HepG2 (cell line): ENCODE results near the gene ATP2B3. TPM values are rescaled to one million over a fixed set of nuclear protein-coding genes. Genes with fewer than 3 reads are reported as not detected.
A peak's percentile ranks its signal among the peaks of the same experiment; 100 is the strongest.

ENCODE experiments used
- GMEB1 ChIP-seq: sonication (generic); formaldehyde crosslinking; IDR thresholded peaks from 2 replicates; pipeline ENCODE4 v1.5.1; 2020; ENCODE audit warnings: missing genetic modification reagents, mild to moderate bottlenecking, borderline replicate concordance
- HMGA1 ChIP-seq: sonication (generic); formaldehyde crosslinking; conservative IDR thresholded peaks from 2 replicates; pipeline ENCODE4 v1.4.0; 2020; ENCODE audit warnings: missing genetic modification reagents
- LCORL ChIP-seq, 2 experiments: fragments of 450-650 bp in 1 of 2; sonication (generic) in 1 of 2; formaldehyde crosslinking in 1 of 2; IDR thresholded peaks; 2 replicates each; pipeline versions ENCODE4 v1.5.0 to v1.6.1; 2017 to 2020; ENCODE audit warnings: antibody characterized with exemption in 1 of 2, missing genetic modification reagents in 1 of 2
- MTF2 ChIP-seq: sonication (generic); formaldehyde crosslinking; IDR thresholded peaks from 2 replicates; pipeline ENCODE4 v1.5.0; 2020; ENCODE audit warnings: missing genetic modification reagents, borderline replicate concordance
- PHB2 ChIP-seq: fragments of 450-650 bp; IDR thresholded peaks from 2 replicates; pipeline ENCODE4 v1.6.1; 2018; ENCODE audit not compliant: partially characterized antibody
- RAD51 ChIP-seq: fragments of 450-650 bp; IDR thresholded peaks from 2 replicates; pipeline ENCODE4 v1.6.1; 2016; ENCODE audit warnings: borderline replicate concordance
- RBAK ChIP-seq: sonication (generic); formaldehyde crosslinking; IDR thresholded peaks from 2 replicates; pipeline ENCODE4 v1.5.1; 2020; ENCODE audit warnings: mild to moderate bottlenecking, missing genetic modification reagents
- RFX1 ChIP-seq: fragments of 450-650 bp; IDR thresholded peaks from 2 replicates; pipeline ENCODE4 v1.6.1; 2017
- RNF2 ChIP-seq: fragments of 450-650 bp; conservative IDR thresholded peaks from 2 replicates; pipeline ENCODE4 v1.6.1; 2016; ENCODE audit warnings: low read depth
- SCMH1 ChIP-seq: sonication (generic); formaldehyde crosslinking; IDR thresholded peaks from 2 replicates; pipeline ENCODE4 v1.9.0; 2021; ENCODE audit warnings: missing genetic modification reagents, mild to moderate bottlenecking, borderline replicate concordance
- SOX13 ChIP-seq, 3 experiments: fragments of 450-650 bp in 1 of 3; sonication (generic) in 1 of 3; formaldehyde crosslinking in 1 of 3; IDR thresholded peaks in 2 of 3; conservative IDR thresholded peaks in 1 of 3; 2 replicates each; pipeline versions ENCODE4 v1.5.0 to v1.6.1; 2016 to 2020; ENCODE audit warnings: antibody characterized with exemption in 1 of 3, mild to moderate bottlenecking in 1 of 3, missing compliant biosample characterization in 1 of 3, missing genetic modification reagents in 1 of 3, moderate library complexity in 1 of 3
- TEAD3 ChIP-seq: optimal IDR thresholded peaks from 2 replicates; pipeline ENCODE3; 2016; ENCODE audit warnings: borderline replicate concordance
- ZBTB14 ChIP-seq: sonication (generic); formaldehyde crosslinking; IDR thresholded peaks from 2 replicates; pipeline ENCODE4 v1.4.0; 2020; ENCODE audit warnings: missing genetic modification reagents
- ZEB1 ChIP-seq: IDR thresholded peaks from 2 replicates; pipeline ENCODE4 v1.6.1; 2012; ENCODE audit warnings: mild to moderate bottlenecking, low read depth, inconsistent platforms; ENCODE audit not compliant: insufficient replicate concordance
- ZFP36L1 ChIP-seq: sonication (generic); formaldehyde crosslinking; IDR thresholded peaks from 2 replicates; pipeline ENCODE4 v1.8.0; 2022; ENCODE audit warnings: mild to moderate bottlenecking, missing genetic modification reagents, moderate library complexity
- ZFP82 ChIP-seq: sonication (generic); formaldehyde crosslinking; IDR thresholded peaks from 2 replicates; pipeline ENCODE4 v1.5.1; 2020; ENCODE audit warnings: mild to moderate bottlenecking, missing genetic modification reagents, borderline replicate concordance
- ZNF136 ChIP-seq: sonication (generic); formaldehyde crosslinking; IDR thresholded peaks from 2 replicates; pipeline ENCODE4 v1.8.1; 2022; ENCODE audit warnings: low read depth, mild to moderate bottlenecking, moderate library complexity, missing genetic modification reagents
- ZNF207 ChIP-seq: fragments of 450-650 bp; IDR thresholded peaks from 2 replicates; pipeline ENCODE4 v1.6.1; 2016; ENCODE audit warnings: antibody characterized with exemption, borderline replicate concordance
- ZNF224 ChIP-seq: sonication (generic); formaldehyde crosslinking; IDR thresholded peaks from 2 replicates; pipeline ENCODE4 v1.5.0; 2020; ENCODE audit warnings: mild to moderate bottlenecking, missing genetic modification reagents
- ZNF335 ChIP-seq: sonication (generic); formaldehyde crosslinking; IDR thresholded peaks from 2 replicates; pipeline ENCODE4 v1.4.0; 2020; ENCODE audit warnings: missing genetic modification reagents
- ZNF382 ChIP-seq: sonication (generic); formaldehyde crosslinking; IDR thresholded peaks from 2 replicates; pipeline ENCODE4 v1.5.0; 2020; ENCODE audit warnings: missing genetic modification reagents, mild to moderate bottlenecking, borderline replicate concordance
- ZNF501 ChIP-seq: sonication (generic); formaldehyde crosslinking; IDR thresholded peaks from 2 replicates; pipeline ENCODE4 v1.5.1; 2020; ENCODE audit warnings: mild to moderate bottlenecking, moderate library complexity, missing genetic modification reagents
- ZNF704 ChIP-seq: sonication (generic); formaldehyde crosslinking; IDR thresholded peaks from 2 replicates; pipeline ENCODE4 v1.8.1; 2023; ENCODE audit warnings: mild to moderate bottlenecking, inconsistent platforms, moderate library complexity, missing genetic modification reagents, borderline replicate concordance
- ZNF724P ChIP-seq: sonication (generic); formaldehyde crosslinking; IDR thresholded peaks from 2 replicates; pipeline ENCODE4 v1.8.0; 2022; ENCODE audit warnings: missing genetic modification reagents, borderline replicate concordance
- ZSCAN9 ChIP-seq: IDR thresholded peaks from 2 replicates; pipeline ENCODE4 v1.6.1; 2016; ENCODE audit warnings: borderline replicate concordance
- polyA plus RNA-seq, 8 experiments: library from polyadenylated mRNA; depleted of rRNA in 3 of 8; stranded (reverse) in 7 of 8; unstranded in 1 of 8; fragments of >200 nt; fragmentation: Illumina TruSeq in 4 of 8; extraction: Trizol in 4 of 8; gene quantifications; 2 replicates each; pipeline versions ENCODE4 v1.2.1 to v1.2.3, GENCODE V29; 2011 to 2016; ENCODE audit warnings: low read depth in 4 of 8, missing spikeins in 1 of 8, mixed read lengths in 1 of 8; ENCODE audit not compliant: insufficient read depth in 1 of 8
- total RNA-seq, 5 experiments: library from RNA; depleted of rRNA; stranded (reverse); fragments of >200 nt; fragmentation: Illumina TruSeq; extraction: Trizol; gene quantifications; 2 replicates each; pipeline ENCODE4 v1.2.3, GENCODE V29; 2016; ENCODE audit warnings: low read depth in 1 of 5
- TF ChIP-seq, protein P1 (sequence below): sonication (generic); formaldehyde crosslinking; IDR thresholded peaks from 2 replicates; pipeline ENCODE4 v1.4.0; 2020; ENCODE audit warnings: mild to moderate bottlenecking, low read depth, missing genetic modification reagents

The ATP2B3 gene
- total and polyA plus RNA-seq, 2 of the 13 experiments (the other 11 are each of a cell fraction or from before 2014, with no cell fraction given) = not detected

- TF ChIP-seq ZNF136 (CRISPR knock-in tag) = no peak
- TF ChIP-seq ZNF704 (CRISPR knock-in tag) = no peak
- TF ChIP-seq ZFP36L1 (CRISPR knock-in tag) = no peak
- 0 out of 2 replicates have a peak, but pooled peaks have one; percentile 51 for TF ChIP-seq ZSCAN9 (CRISPR knock-in tag)
- TF ChIP-seq ZNF207 = no peak
- TF ChIP-seq PHB2 = no peak
- TF ChIP-seq LCORL (IDR thresholded peaks at IDR 0.05) = no peak
- peak; percentile 82; the same call in 1 of the 2 replicates for TF ChIP-seq LCORL (CRISPR knock-in tag; IDR thresholded peaks at IDR 0.05)
- TF ChIP-seq ZNF724P (CRISPR knock-in tag) = no peak; the same call in 1 of the 2 replicates
- peak; percentile 59 for TF ChIP-seq ZBTB14
- TF ChIP-seq RNF2 = 0 out of 2 replicates have a peak, but pooled peaks have one; percentile 33
- no peak for TF ChIP-seq SCMH1
- no peak for TF ChIP-seq RBAK
- no peak for TF ChIP-seq HMGA1 (CRISPR knock-in tag)
- no peak for TF ChIP-seq ZEB1
- TF ChIP-seq, protein P1, sequence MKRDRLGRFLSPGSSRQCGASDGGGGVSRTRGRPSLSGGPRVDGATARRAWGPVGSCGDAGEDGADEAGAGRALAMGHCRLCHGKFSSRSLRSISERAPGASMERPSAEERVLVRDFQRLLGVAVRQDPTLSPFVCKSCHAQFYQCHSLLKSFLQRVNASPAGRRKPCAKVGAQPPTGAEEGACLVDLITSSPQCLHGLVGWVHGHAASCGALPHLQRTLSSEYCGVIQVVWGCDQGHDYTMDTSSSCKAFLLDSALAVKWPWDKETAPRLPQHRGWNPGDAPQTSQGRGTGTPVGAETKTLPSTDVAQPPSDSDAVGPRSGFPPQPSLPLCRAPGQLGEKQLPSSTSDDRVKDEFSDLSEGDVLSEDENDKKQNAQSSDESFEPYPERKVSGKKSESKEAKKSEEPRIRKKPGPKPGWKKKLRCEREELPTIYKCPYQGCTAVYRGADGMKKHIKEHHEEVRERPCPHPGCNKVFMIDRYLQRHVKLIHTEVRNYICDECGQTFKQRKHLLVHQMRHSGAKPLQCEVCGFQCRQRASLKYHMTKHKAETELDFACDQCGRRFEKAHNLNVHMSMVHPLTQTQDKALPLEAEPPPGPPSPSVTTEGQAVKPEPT = no peak
- TF ChIP-seq RFX1 = no peak
- TF ChIP-seq TEAD3 = peak; percentile 96
- TF ChIP-seq SOX13 (IDR thresholded peaks at IDR 0.05) = no peak
- TF ChIP-seq SOX13 (CRISPR knock-in tag; conservative IDR thresholded peaks at IDR 0.05 in 1 of 2, IDR thresholded peaks at IDR 0.05 in 1 of 2) = peak in 1 of 2 experiments; percentile 62; a peak in 2 of 4 replicates
- TF ChIP-seq MTF2 (CRISPR knock-in tag) = no peak
- TF ChIP-seq ZFP82 = peak; percentile 33; the same call in 1 of the 2 replicates
- TF ChIP-seq ZNF501 (CRISPR knock-in tag) = no peak
- no peak for TF ChIP-seq ZNF335 (CRISPR knock-in tag)
- no peak for TF ChIP-seq ZNF224 (CRISPR knock-in tag)
- TF ChIP-seq GMEB1 (CRISPR knock-in tag) = 0 out of 2 replicates have a peak, but pooled peaks have one; percentile 40
- no peak for TF ChIP-seq RAD51
- TF ChIP-seq ZNF382 (CRISPR knock-in tag) = no peak
Measured at GRCh38 chrX:153627675-153628111, 110.3 kb downstream of the ATP2B3 start (continued).
